Activated CD8-positive, alpha-beta T cell treated with anti-CD3 and anti-CD28 coated beads for 36 hours (primary cell): ENCODE results near the gene ITPR1. TPM values are rescaled to one million over a fixed set of nuclear protein-coding genes. Genes with fewer than 3 reads are reported as not detected.

Experiments
- ATAC-seq: fragments of 200-7000 bp; cut with Tn5 transposase; one replicate; pipeline ENCODE4 v1.10.0; 2021; ENCODE audit warnings: mild to moderate bottlenecking, moderate library complexity
- CTCF ChIA-PET: fragments of 350-600 bp; sonication (Branson Sonifier 250); formaldehyde crosslinking; loops from one replicate; lab custom pipeline; 2021; ENCODE audit warnings: antibody characterized with exemption; lab: Charles Lee
- POLR2A ChIA-PET: fragments of 350-600 bp; sonication (Branson Sonifier 250); formaldehyde crosslinking; loops from one replicate; lab custom pipeline; 2021; ENCODE audit warnings: antibody characterized with exemption; lab: Charles Lee
- DNase-seq: peaks from one replicate; pipeline ENCODE4 v3.0.0-alpha.2; 2020
- H3K27ac Mint-ChIP-seq: one replicate; pipeline ENCODE4 v1.8.0; 2021; ENCODE audit warnings: mild to moderate bottlenecking, mixed read lengths
- H3K27me3 Mint-ChIP-seq: one replicate; pipeline ENCODE4 v1.8.0; 2021; ENCODE audit warnings: mixed read lengths
- H3K36me3 Mint-ChIP-seq: one replicate; pipeline ENCODE4 v1.8.0; 2021; ENCODE audit warnings: low read depth, mixed read lengths
- H3K4me1 Mint-ChIP-seq: one replicate; pipeline ENCODE4 v1.8.0; 2021; ENCODE audit warnings: low read depth, mixed read lengths
- H3K4me3 Mint-ChIP-seq: one replicate; pipeline ENCODE4 v1.8.0; 2021; ENCODE audit warnings: mild to moderate bottlenecking, moderate library complexity, mixed read lengths
- H3K9me3 Mint-ChIP-seq: one replicate; pipeline ENCODE4 v1.8.0; 2021; ENCODE audit warnings: mixed read lengths
- CTCF ChIP-seq: fragments of 200-600 bp; IDR thresholded peaks from one replicate; pipeline ENCODE4 v1.8.0; 2022; ENCODE audit warnings: antibody characterized with exemption, mild to moderate bottlenecking
- intact Hi-C: fragments of 100-400 bp; cut with micrococcal nuclease; formaldehyde crosslinking; loops from one replicate; pipeline ENCODE4 v1.10.0; 2022
- total RNA-seq, 2 experiments: library from RNA; stranded (reverse); gene quantifications; one replicate each; pipeline ENCODE4 v1.2.3, GENCODE V29; 2021

ITPR1 gene
- total RNA-seq, 2 experiments from 2014 or later = 93.9 to 98.2 TPM

DNA sequence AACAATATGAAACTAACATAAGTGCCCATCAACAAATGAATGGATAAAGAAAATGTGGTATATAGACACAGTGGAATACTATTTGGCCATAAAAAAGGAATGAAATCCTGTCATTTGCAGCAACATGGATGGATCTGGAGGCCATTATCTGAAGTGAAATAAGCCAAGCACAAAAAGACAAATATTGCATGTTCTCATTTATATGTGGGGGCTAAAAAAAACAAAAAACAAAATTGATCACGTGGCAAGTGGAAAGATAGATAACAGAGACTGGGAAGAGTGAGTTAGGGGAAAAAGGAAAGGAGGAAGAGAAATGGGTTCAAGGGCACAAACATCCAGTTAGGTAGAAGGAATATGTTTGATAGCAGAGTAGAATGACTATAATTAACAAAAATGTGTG is 330.2 kb downstream of the ITPR1 start:
- H3K4me3 Mint-ChIP-seq = peak overlapping the region; percentile 68
- POLR2A ChIA-PET = interaction anchor here (2.3 to 4.4 kb wide), 4 partner anchors 14 to 161 kb away, joined by 7 to 60 read pairs (median 10); partner anchors contain the start of gene BHLHE40
- CTCF ChIA-PET = interaction anchor here (1.3 kb wide), 1 partner anchor 106 kb away, joined by 3 read pairs; no protein-coding TSS in a partner anchor
- peaks cover 97% of the 10 kb centered on the region for H3K36me3 Mint-ChIP-seq
- DNase-seq (no peak), ATAC-seq (no peak)
- H3K27me3 Mint-ChIP-seq = no peaks in the 10 kb centered on the region
- H3K9me3 Mint-ChIP-seq = no peaks in the 10 kb centered on the region
- peaks cover 92% of the 10 kb centered on the region for H3K4me1 Mint-ChIP-seq
- intact Hi-C loops = loop anchor here (2.0 to 10.0 kb wide), 3 partner anchors 81 to 153 kb away; no protein-coding TSS in a partner anchor
- no peak for TF ChIP-seq CTCF
- H3K27ac Mint-ChIP-seq = peak overlapping the region; percentile 100

GRCh38 chr3:4823986-4824925 is 331.1 kb downstream of the ITPR1 start:
- Mint-ChIP-seq H3K27ac (peak overlapping the region; percentile 100), H3K4me1 (peaks cover 100% of the 10 kb centered on the region), H3K36me3 (peaks cover 97% of the 10 kb centered on the region), H3K4me3 (peak overlapping the region; percentile 68), H3K27me3 (no peaks in the 10 kb centered on the region), H3K9me3 (no peaks in the 10 kb centered on the region)
- DNase-seq (no peak), ATAC-seq (no peak)
- intact Hi-C loops = loop anchor here (2.0 to 10.0 kb wide), 3 partner anchors 81 to 153 kb away; no protein-coding TSS in a partner anchor
- TF ChIP-seq CTCF = no peak
- POLR2A ChIA-PET = interaction anchor here (0.7 to 21.8 kb wide), 10 partner anchors 11 to 236 kb away, joined by 3 to 434 read pairs (median 4); partner anchors contain the start of gene BHLHE40
- CTCF ChIA-PET = interaction anchor here (0.7 to 13.9 kb wide), 6 partner anchors 10 to 159 kb away, joined by 3 to 135 read pairs (median 4); partner anchors contain the start of gene BHLHE40

GRCh38 chr3:4824926-4825325 is 331.8 kb downstream of the ITPR1 start:
- DNase-seq (no peak), ATAC-seq (no peak)
- H3K27ac Mint-ChIP-seq = peak overlapping the region; percentile 100
- peak overlapping the region; percentile 68 for H3K4me3 Mint-ChIP-seq
- no peaks in the 10 kb centered on the region for H3K9me3 Mint-ChIP-seq
- peaks cover 98% of the 10 kb centered on the region for H3K4me1 Mint-ChIP-seq
- TF ChIP-seq CTCF = no peak
- intact Hi-C loops = loop anchor here (5.0 to 10.0 kb wide), 2 partner anchors 80 to 83 kb away; no protein-coding TSS in a partner anchor
- no peaks in the 10 kb centered on the region for H3K27me3 Mint-ChIP-seq
- ChIA-PET POLR2A (interaction anchor here (0.7 to 21.8 kb wide), 11 partner anchors 10 to 235 kb away, joined by 3 to 434 read pairs (median 3); partner anchors contain the start of gene BHLHE40), CTCF (interaction anchor here (0.7 to 13.9 kb wide), 6 partner anchors 9 to 158 kb away, joined by 3 to 135 read pairs (median 4); partner anchors contain the start of gene BHLHE40)
- peaks cover 94% of the 10 kb centered on the region for H3K36me3 Mint-ChIP-seq

DNA sequence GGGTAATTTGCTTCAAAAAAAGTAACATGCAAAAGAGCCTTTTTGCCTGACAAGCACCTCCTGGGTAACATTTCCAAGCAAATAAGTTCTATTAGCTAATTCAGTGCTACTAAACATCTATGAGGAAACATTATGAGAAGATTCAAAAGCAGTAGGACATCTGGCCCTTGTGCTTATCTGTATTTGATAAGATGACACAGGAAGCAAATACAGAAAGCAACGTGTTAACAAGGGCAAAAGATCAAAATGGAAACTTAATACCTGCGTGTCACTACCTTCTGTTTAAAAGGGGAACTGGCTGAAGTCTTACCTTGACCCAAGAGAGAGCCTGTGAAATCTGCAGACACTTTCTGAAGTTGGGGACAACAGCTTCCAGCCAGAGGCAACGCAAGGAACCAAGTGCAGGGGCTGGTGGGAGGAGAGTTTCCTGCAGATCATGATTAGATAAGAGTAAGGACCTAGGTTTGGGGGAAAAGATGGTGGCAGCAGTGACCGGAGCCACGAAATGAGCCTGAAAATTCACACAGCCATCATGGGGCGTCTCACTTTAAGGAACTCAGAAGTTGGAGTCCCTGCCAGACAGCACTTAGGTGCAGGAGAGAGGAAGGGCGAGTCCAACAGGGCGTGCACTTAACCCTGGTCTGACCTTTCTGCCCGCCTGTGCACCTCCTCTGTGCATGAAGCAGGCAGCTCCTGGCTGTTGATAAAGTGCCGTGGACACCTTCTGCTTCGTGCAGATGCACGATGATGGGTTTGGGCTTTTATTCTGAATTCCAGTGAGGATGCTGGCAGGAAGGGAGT is 332.5 kb downstream of the ITPR1 start:
- Mint-ChIP-seq H3K27ac (peak overlapping the region; percentile 100), H3K4me1 (peaks cover 95% of the 10 kb centered on the region), H3K9me3 (no peaks in the 10 kb centered on the region), H3K27me3 (no peaks in the 10 kb centered on the region), H3K36me3 (peaks cover 91% of the 10 kb centered on the region), H3K4me3 (peak overlapping the region; percentile 68)
- TF ChIP-seq CTCF = no peak
- ATAC-seq (no peak), DNase-seq (peak; percentile 58)
- intact Hi-C loops = loop anchor here (10.0 kb wide), 1 partner anchor 79 kb away; no protein-coding TSS in a partner anchor
- ChIA-PET CTCF (interaction anchor here (1.3 to 13.9 kb wide), 4 partner anchors 16 to 157 kb away, joined by 3 to 135 read pairs (median 5); partner anchors contain the start of gene BHLHE40), POLR2A (interaction anchor here (0.7 to 21.8 kb wide), 13 partner anchors 9 to 235 kb away, joined by 3 to 434 read pairs (median 4); partner anchors contain the start of gene BHLHE40)
